WTC11 (cell line): ENCODE data around the gene ANKRD23.
A peak's percentile ranks its signal among the peaks of the same experiment; 100 is the strongest.

Experiments
- ATF3 ChIP-seq: sonication (generic); formaldehyde crosslinking; conservative IDR thresholded peaks from 2 replicates; pipeline ENCODE4 v1.8.1; 2022; ENCODE audit warnings: mild to moderate bottlenecking, missing genetic modification reagents
- CBFB ChIP-seq: sonication (generic); formaldehyde crosslinking; IDR thresholded peaks from 2 replicates; pipeline ENCODE4 v1.8.1; 2022; ENCODE audit warnings: mild to moderate bottlenecking, low read depth, missing genetic modification reagents
- GRHL2 ChIP-seq: fragments of 250-450 bp; sonication (Bioruptor Pico); IDR thresholded peaks from 2 replicates; pipeline ENCODE4 v1.8.0; 2022; ENCODE audit warnings: mild to moderate bottlenecking, moderate library complexity; ENCODE audit not compliant: insufficient replicate concordance, severe bottlenecking
- MAX ChIP-seq: sonication (generic); formaldehyde crosslinking; IDR thresholded peaks from 2 replicates; pipeline ENCODE4 v1.8.0; 2022; ENCODE audit warnings: mild to moderate bottlenecking, missing genetic modification reagents
- NFYB ChIP-seq: sonication (generic); formaldehyde crosslinking; conservative IDR thresholded peaks from 2 replicates; pipeline ENCODE4 v1.8.0; 2022; ENCODE audit warnings: low read depth, missing genetic modification reagents
- STAT6 ChIP-seq: sonication (generic); formaldehyde crosslinking; conservative IDR thresholded peaks from 2 replicates; pipeline ENCODE4 v1.8.1; 2023; ENCODE audit warnings: mild to moderate bottlenecking, low read depth, missing genetic modification reagents, moderate library complexity
- ZNF121 ChIP-seq: sonication (generic); formaldehyde crosslinking; IDR thresholded peaks from 2 replicates; pipeline ENCODE4 v1.8.0; 2023; ENCODE audit warnings: missing genetic modification reagents
- TF ChIP-seq, protein P1 (sequence below): fragments of 200-600 bp; IDR thresholded peaks from 2 replicates; pipeline ENCODE4 v1.8.0; 2022; ENCODE audit warnings: antibody characterized with exemption

GRCh38 chr2:96882230-96882629, 38.4 kb upstream of the ANKRD23 start:
- TF ChIP-seq, protein P1, sequence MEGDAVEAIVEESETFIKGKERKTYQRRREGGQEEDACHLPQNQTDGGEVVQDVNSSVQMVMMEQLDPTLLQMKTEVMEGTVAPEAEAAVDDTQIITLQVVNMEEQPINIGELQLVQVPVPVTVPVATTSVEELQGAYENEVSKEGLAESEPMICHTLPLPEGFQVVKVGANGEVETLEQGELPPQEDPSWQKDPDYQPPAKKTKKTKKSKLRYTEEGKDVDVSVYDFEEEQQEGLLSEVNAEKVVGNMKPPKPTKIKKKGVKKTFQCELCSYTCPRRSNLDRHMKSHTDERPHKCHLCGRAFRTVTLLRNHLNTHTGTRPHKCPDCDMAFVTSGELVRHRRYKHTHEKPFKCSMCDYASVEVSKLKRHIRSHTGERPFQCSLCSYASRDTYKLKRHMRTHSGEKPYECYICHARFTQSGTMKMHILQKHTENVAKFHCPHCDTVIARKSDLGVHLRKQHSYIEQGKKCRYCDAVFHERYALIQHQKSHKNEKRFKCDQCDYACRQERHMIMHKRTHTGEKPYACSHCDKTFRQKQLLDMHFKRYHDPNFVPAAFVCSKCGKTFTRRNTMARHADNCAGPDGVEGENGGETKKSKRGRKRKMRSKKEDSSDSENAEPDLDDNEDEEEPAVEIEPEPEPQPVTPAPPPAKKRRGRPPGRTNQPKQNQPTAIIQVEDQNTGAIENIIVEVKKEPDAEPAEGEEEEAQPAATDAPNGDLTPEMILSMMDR: no peak
- TF ChIP-seq CBFB (CRISPR knock-in tag): no peak
- peak; percentile 42 for TF ChIP-seq MAX (CRISPR knock-in tag)
- no peak for TF ChIP-seq ATF3 (CRISPR knock-in tag)
- TF ChIP-seq STAT6 (CRISPR knock-in tag): no peak
- no peak for TF ChIP-seq ZNF121 (CRISPR knock-in tag)
- no peak for TF ChIP-seq NFYB (CRISPR knock-in tag)
- no peak for TF ChIP-seq GRHL2 (CRISPR knock-in tag)
